K562 treated with DMSO at 1 percent for 12 hours (cell line): Measurements from ENCODE around the gene LTBP4. TPM values are rescaled to one million over a fixed set of nuclear protein-coding genes. Genes with fewer than 3 reads are reported as not detected.

Experiments
- total RNA-seq: library from RNA; unstranded; fragments of 300-600 nt; gene quantifications from 2 replicates; pipeline ENCODE4 v1.2.3, GENCODE V29; 2022; ENCODE audit not compliant: insufficient read depth

LTBP4 gene, protein sequence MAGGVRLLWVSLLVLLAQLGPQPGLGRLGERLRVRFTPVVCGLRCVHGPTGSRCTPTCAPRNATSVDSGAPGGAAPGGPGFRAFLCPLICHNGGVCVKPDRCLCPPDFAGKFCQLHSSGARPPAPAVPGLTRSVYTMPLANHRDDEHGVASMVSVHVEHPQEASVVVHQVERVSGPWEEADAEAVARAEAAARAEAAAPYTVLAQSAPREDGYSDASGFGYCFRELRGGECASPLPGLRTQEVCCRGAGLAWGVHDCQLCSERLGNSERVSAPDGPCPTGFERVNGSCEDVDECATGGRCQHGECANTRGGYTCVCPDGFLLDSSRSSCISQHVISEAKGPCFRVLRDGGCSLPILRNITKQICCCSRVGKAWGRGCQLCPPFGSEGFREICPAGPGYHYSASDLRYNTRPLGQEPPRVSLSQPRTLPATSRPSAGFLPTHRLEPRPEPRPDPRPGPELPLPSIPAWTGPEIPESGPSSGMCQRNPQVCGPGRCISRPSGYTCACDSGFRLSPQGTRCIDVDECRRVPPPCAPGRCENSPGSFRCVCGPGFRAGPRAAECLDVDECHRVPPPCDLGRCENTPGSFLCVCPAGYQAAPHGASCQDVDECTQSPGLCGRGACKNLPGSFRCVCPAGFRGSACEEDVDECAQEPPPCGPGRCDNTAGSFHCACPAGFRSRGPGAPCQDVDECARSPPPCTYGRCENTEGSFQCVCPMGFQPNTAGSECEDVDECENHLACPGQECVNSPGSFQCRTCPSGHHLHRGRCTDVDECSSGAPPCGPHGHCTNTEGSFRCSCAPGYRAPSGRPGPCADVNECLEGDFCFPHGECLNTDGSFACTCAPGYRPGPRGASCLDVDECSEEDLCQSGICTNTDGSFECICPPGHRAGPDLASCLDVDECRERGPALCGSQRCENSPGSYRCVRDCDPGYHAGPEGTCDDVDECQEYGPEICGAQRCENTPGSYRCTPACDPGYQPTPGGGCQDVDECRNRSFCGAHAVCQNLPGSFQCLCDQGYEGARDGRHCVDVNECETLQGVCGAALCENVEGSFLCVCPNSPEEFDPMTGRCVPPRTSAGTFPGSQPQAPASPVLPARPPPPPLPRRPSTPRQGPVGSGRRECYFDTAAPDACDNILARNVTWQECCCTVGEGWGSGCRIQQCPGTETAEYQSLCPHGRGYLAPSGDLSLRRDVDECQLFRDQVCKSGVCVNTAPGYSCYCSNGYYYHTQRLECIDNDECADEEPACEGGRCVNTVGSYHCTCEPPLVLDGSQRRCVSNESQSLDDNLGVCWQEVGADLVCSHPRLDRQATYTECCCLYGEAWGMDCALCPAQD (N-terminal part only)
- 129 and 206 TPM in 2 replicates for total RNA-seq

DNA sequence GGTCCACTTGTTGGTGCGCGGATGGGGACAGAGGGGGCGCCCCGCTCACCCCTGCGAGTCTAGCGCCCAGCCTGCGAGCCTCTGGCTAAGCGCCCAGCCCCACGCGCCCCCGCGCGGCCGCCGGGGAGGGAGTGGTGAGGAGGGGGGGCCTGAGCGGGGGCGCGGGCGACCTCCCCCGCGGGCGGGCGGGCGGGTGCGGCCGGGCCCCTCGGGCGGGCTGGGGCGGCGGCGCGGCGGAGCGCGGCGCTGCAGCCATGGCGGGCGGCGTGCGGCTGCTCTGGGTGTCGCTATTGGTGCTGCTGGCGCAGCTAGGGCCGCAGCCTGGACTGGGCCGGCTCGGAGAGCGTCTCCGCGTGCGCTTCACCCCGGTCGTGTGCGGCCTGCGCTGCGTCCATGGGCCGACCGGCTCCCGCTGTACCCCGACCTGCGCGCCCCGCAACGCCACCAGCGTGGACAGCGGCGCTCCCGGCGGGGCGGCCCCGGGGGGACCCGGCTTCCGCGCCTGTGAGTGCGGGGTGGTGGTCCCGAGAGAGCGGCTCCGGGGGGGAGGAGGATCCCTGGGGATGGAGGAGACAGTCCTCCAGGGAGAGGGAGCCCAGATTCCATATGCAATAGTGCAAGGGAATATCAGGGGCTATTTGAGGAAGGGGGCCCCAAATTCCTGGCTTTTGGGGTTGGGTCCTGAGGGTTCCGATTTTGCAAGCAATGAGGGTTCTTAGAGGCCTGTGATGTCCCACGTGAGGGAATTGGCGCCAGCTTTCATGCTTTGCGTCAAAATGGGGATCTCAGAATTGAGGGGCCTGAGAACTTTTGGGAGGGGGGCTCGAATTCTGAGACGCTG, at the start of gene LTBP4:
TSS of gene LTBP4 (plus strand) at position 236 of the 841 bp plus-strand sequence. CDS start at position 255, 19 bp downstream.

DNA sequence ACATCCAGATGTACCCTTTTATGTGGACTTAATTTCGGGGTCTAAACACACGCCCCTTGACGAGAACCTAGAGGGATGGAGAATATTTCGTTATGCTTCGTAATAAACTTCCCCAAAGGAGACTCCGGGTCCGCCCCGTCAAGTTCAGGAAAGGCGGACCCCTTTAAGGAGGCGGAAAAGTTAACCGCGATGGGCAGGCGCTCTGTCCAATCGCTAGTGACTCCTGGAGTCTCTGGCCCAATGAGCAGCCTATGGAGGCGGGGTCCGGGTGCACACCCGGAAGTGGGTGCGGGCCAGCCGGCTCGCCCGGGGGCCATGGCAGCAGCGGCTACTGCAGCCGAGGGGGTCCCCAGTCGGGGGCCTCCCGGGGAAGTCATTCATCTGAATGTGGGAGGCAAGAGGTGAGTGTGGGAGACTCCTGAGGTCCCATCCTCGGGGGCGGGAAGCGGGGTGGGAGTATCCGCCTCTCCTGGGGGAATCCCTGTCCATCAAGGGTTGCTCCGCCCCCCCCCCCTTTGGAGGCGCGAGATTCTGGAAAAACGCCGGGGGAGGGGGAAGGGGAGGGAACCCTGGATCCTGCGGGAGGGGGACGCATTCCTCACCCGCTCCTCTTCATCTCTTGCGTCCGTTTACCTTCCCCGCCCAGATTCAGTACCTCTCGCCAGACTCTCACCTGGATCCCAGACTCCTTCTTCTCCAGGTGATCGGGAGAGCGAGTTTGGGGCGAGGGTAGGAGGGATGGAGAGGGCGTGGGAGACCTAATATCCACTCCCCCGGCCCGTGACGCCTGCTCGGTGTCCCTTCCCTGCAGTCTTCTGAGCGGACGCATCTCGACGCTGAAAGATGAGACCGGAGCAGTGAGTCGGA, 24.4 kb upstream of the LTBP4 start, which contains the start of gene SHKBP1:
TSS of gene SHKBP1 (plus strand) at position 289 of the 867 bp plus-strand sequence. CDS start at position 316, 27 bp downstream.

Other genes with a start within 250 kb of the LTBP4 start
- gene HIPK4, start 211.2 kb upstream of the LTBP4 start, total RNA-seq, result 1.00 TPM in 1 of 2 replicates, not detected in the other
- 4.7 and 6.4 TPM in 2 replicates for gene PRX, start 188.0 kb upstream of the LTBP4 start, total RNA-seq
- gene SERTAD1, start 175.4 kb upstream of the LTBP4 start, total RNA-seq, result 35.0 and 44.4 TPM in 2 replicates
- gene SERTAD3, start 157.0 kb upstream of the LTBP4 start, total RNA-seq, result 26.1 and 27.1 TPM in 2 replicates
- gene BLVRB, start 135.6 kb upstream of the LTBP4 start, total RNA-seq, result 668 and 1,140 TPM in 2 replicates
- 1.8 and 2.9 TPM in 2 replicates for gene SPTBN4, start 134.4 kb upstream of the LTBP4 start, total RNA-seq
- 88.2 and 101 TPM in 2 replicates for gene SHKBP1, start 24.5 kb upstream of the LTBP4 start, total RNA-seq
- 13.6 and 23.1 TPM in 2 replicates for gene NUMBL, start 89.3 kb downstream of the LTBP4 start, total RNA-seq
- gene COQ8B, start 115.5 kb downstream of the LTBP4 start, total RNA-seq, result 19.7 and 33.8 TPM in 2 replicates
- 10.5 and 16.0 TPM in 2 replicates for gene ITPKC, start 115.7 kb downstream of the LTBP4 start, total RNA-seq
- gene ACTMAP, start 149.1 kb downstream of the LTBP4 start, total RNA-seq, result 9.0 and 17.1 TPM in 2 replicates
- gene SNRPA, start 149.8 kb downstream of the LTBP4 start, total RNA-seq, result 69.3 and 87.1 TPM in 2 replicates
- 4.8 TPM in 1 of 2 replicates, not detected in the other for gene MIA, start 174.2 kb downstream of the LTBP4 start, total RNA-seq
- 40.8 and 59.2 TPM in 2 replicates for gene RAB4B, start 176.9 kb downstream of the LTBP4 start, total RNA-seq
- gene EGLN2, start 197.8 kb downstream of the LTBP4 start, total RNA-seq, result 99.4 and 110 TPM in 2 replicates
- not detected in 2 replicates for gene CYP2A6, start 249.1 kb downstream of the LTBP4 start, total RNA-seq